ENCODE measurements around the gene GAS7. TPM values are rescaled to one million over a fixed set of nuclear protein-coding genes. Genes with fewer than 3 reads are reported as not detected.

Gene GAS7
- total RNA-seq, 6 donors from 2014 or later, result 19.9 to 87.1 (median 41.5) TPM

DNA sequence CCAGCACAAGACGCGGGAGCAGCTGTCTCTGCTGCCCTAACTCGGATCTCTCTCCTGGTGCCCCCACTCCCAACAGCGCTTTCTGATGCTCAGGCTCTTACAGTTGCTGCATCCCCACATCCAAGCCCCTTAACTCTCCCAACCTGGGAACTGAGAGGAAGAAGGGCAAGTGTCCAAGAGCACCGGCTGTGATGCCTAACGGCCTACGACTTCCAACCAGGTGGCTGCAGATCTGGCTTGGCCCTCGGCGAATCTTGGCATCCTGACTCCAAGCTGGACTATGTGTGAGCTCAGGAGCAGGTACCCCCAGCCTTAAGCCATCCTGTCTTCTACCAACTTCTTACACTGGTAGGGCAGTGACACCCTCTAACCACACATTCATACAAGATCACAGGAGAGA, 255.1 kb downstream of the GAS7 start:
- H3K36me3 ChIP-seq, result peaks cover 0 to 30% (median 11%) of the 10 kb centered on the region in 4 donors
- no peaks in the 10 kb centered on the region for H3K27me3 ChIP-seq
- no peak for DNase-seq
- ATAC-seq (ENCODE audit: low FRiP score in 2 of 2), result no peak
- TF ChIP-seq POLR2A (IDR thresholded peaks at IDR 0.05) (no peak), EP300 (IDR thresholded peaks at IDR 0.05) (no peak), POLR2AphosphoS5 (IDR thresholded peaks at IDR 0.05) (no peak)
- TF ChIP-seq, protein P1, sequence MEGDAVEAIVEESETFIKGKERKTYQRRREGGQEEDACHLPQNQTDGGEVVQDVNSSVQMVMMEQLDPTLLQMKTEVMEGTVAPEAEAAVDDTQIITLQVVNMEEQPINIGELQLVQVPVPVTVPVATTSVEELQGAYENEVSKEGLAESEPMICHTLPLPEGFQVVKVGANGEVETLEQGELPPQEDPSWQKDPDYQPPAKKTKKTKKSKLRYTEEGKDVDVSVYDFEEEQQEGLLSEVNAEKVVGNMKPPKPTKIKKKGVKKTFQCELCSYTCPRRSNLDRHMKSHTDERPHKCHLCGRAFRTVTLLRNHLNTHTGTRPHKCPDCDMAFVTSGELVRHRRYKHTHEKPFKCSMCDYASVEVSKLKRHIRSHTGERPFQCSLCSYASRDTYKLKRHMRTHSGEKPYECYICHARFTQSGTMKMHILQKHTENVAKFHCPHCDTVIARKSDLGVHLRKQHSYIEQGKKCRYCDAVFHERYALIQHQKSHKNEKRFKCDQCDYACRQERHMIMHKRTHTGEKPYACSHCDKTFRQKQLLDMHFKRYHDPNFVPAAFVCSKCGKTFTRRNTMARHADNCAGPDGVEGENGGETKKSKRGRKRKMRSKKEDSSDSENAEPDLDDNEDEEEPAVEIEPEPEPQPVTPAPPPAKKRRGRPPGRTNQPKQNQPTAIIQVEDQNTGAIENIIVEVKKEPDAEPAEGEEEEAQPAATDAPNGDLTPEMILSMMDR (IDR thresholded peaks at IDR 0.05), result no peak
- no peak overlapping the region for H3K27ac ChIP-seq
- H3K9me3 ChIP-seq, result peaks cover 0 to 6% (median 4%) of the 10 kb centered on the region in 4 donors
- no peak overlapping the region for H3K4me3 ChIP-seq
- H3K4me1 ChIP-seq, result no peaks in the 10 kb centered on the region
- WGBS, 2 donors, result 89 to 94% methylated on average over 3 to 9 of the region's 9 CpGs

DNA sequence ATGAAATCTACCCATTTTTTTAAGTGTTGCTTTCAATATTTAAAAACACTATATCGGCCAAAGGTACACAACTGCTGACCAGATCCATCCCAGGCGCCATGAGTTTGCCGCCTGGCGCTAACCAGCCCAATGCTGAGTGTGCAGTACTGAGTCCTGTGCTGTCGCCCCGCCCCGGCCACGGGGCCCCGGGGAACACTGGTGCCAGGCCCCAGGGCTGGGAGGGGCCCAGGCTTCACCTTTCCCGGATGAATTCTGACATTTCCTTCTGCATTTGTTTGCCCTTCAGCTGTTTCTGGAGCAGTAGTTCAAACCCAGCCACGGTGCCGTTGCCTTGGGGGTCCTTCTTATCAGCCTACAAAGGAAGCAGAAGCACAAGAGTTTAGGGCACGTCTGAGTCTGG, 255.5 kb downstream of the GAS7 start:
- 67 to 70% methylated on average over 12 to 13 of the region's 13 CpGs for WGBS, 2 donors
- TF ChIP-seq POLR2A (IDR thresholded peaks at IDR 0.05) (no peak), EP300 (IDR thresholded peaks at IDR 0.05) (no peak), POLR2AphosphoS5 (IDR thresholded peaks at IDR 0.05) (no peak)
- TF ChIP-seq, protein P1 (IDR thresholded peaks at IDR 0.05), result no peak
- DNase-seq (peak in 1 of 2 donors; percentile 71), ATAC-seq (ENCODE audit: low FRiP score in 2 of 2) (no peak)
- peaks cover 0 to 6% (median 4%) of the 10 kb centered on the region in 4 donors for H3K9me3 ChIP-seq
- H3K36me3 ChIP-seq, result peaks cover 0 to 30% (median 11%) of the 10 kb centered on the region in 4 donors
- no peaks in the 10 kb centered on the region for H3K27me3 ChIP-seq
- no peak overlapping the region for H3K4me3 ChIP-seq
- H3K27ac ChIP-seq, result no peak overlapping the region
- H3K4me1 ChIP-seq, result no peaks in the 10 kb centered on the region

DNA sequence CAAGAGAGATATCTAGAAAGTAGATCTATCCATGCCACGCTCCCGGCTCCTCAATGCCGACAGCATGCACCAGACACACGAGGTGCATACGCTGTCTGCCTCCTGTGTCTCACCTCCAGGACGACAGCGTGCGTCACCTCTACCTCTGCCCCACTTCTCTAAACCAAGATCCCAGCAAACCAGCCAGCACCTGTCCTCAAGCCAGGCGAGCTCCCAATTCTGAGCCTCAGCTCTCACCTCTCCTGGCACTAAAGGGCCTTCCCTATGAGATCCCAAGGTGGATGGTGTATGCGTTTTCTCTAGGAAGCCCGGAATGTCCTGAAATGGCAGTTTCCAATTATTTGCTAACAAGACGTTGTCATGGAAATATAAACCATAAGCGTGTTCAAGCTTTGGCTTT, 257.1 kb downstream of the GAS7 start:
- no peak overlapping the region for H3K27ac ChIP-seq
- DNase-seq (no peak), ATAC-seq (ENCODE audit: low FRiP score in 2 of 2) (no peak)
- peaks cover 0 to 30% (median 11%) of the 10 kb centered on the region in 4 donors for H3K36me3 ChIP-seq
- H3K9me3 ChIP-seq, result peaks cover 0 to 6% (median 4%) of the 10 kb centered on the region in 4 donors
- TF ChIP-seq, protein P1 (IDR thresholded peaks at IDR 0.05), result no peak
- H3K4me3 ChIP-seq, result no peak overlapping the region
- 90 to 92% methylated on average over 13 of the region's 13 CpGs for WGBS, 2 donors
- H3K4me1 ChIP-seq, result peaks cover 0 to 4% (median 0%) of the 10 kb centered on the region in 4 donors
- no peaks in the 10 kb centered on the region for H3K27me3 ChIP-seq

DNA sequence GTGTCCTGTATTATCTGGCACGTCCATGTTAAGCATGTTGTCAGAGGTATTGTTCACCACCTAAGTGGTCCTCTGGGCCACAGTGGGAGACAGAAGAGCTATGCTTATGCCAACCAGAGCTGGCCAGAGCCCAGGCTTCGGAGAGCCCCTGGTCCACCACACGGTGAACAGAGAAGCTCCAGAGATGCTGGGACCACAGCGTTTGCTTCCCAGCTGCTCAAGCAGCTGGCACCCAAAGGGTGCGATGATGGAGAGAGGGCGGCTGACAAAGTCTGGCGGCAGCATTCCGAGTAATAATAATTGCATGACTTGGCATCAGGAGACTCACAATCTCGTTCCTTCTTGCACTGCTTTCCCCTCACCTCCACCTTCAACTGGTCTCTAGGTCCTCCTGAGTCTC, 257.6 kb downstream of the GAS7 start:
- Histone ChIP-seq H3K4me3 (no peak overlapping the region), H3K27me3 (no peaks in the 10 kb centered on the region), H3K4me1 (peaks cover 0 to 4% (median 0%) of the 10 kb centered on the region in 4 donors), H3K27ac (no peak overlapping the region), H3K9me3 (peaks cover 0 to 6% (median 4%) of the 10 kb centered on the region in 4 donors), H3K36me3 (peaks cover 0 to 30% (median 11%) of the 10 kb centered on the region in 4 donors)
- 76 to 80% methylated on average over 8 to 9 of the region's 9 CpGs for WGBS, 2 donors
- TF ChIP-seq, protein P1 (IDR thresholded peaks at IDR 0.05), result no peak
- TF ChIP-seq EP300 (IDR thresholded peaks at IDR 0.05), result no peak
- TF ChIP-seq POLR2A (IDR thresholded peaks at IDR 0.05), result no peak
- TF ChIP-seq POLR2AphosphoS5 (IDR thresholded peaks at IDR 0.05), result no peak
- no peak for ATAC-seq (ENCODE audit: low FRiP score in 2 of 2)
- no peak for DNase-seq

- Histone ChIP-seq H3K9me3 (peaks cover 0 to 6% (median 4%) of the 10 kb centered on the region in 4 donors), H3K4me1 (peaks cover 0 to 4% (median 0%) of the 10 kb centered on the region in 4 donors), H3K36me3 (peaks cover 0 to 26% (median 12%) of the 10 kb centered on the region in 4 donors), H3K27ac (no peak overlapping the region), H3K27me3 (no peaks in the 10 kb centered on the region), H3K4me3 (no peak overlapping the region)
- no peak for TF ChIP-seq EP300 (IDR thresholded peaks at IDR 0.05)
- TF ChIP-seq, protein P1 (IDR thresholded peaks at IDR 0.05), result no peak
- no peak for TF ChIP-seq POLR2AphosphoS5 (IDR thresholded peaks at IDR 0.05)
- no peak for TF ChIP-seq POLR2A (IDR thresholded peaks at IDR 0.05)
- no peak for ATAC-seq (ENCODE audit: low FRiP score in 2 of 2)
- 69 to 93% methylated on average over 1 of the region's 1 CpG for WGBS, 2 donors
- no peak for DNase-seq
Observed at GRCh38 chr17:9938764-9939163, 259.6 kb downstream of the GAS7 start.
